IPS-11a (cell line): ENCODE results near the gene DAB2IP.

Experiments
- H3K4me3 ChIP-seq: one replicate; pipeline ENCODE4 v1.5.1; 2013; ENCODE audit warnings: low read depth, low read length, control low read depth

Gene DAB2IP

DNA sequence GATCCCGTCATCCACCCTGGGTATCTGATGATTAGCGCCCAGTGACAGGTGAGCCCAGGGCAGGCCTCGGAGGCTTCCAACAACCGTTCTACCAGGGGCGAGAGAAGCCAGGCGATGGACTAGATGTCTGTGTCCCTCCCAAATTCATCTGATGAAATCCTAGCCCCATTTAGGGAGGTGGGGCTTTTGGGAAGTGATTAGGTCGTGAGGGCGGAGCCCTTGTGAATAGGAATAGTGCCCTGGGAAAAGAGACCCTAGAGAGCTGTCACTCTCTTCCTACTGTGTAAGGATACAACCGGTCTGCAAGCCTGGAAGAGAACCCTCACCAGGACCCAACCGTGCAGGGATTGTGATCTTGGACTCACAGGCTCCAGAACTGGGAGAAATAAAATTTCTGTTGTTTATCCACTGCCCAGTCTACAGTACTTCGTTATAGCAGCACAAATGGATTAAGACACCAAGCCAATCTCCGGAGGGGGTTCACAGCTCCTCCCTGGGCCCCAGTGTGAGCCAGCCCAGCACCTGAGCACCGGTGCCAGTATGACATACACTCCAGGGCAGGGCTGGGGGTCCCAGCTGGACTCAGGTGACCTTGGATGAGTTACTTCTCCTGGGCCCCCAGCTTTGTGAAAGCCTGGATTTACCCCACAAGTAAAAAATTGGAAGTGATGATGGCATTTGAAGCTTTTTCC lies 162.2 kb downstream of the DAB2IP start:
- no peak overlapping the region for H3K4me3 ChIP-seq

DNA sequence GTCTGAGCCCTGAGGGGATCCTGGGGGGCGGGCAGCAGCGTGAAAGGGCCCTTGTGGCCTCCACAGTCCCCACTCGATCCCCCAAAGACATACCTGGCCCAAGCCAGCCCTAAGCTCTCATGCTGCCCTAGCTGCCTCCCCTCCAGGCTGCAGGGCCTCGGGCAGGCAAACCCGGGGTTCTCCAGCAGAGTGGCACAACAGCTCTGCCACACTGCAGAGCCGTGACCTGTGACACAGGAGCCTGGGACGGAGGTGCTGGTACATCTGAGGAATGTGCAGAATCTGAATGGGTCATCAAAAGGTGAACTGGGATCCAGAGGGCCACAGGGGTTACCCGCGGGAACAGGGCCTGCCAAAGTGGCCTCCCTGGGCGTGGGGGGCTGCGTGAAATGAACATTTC lies 163.2 kb downstream of the DAB2IP start:
- no peak overlapping the region for H3K4me3 ChIP-seq

DNA sequence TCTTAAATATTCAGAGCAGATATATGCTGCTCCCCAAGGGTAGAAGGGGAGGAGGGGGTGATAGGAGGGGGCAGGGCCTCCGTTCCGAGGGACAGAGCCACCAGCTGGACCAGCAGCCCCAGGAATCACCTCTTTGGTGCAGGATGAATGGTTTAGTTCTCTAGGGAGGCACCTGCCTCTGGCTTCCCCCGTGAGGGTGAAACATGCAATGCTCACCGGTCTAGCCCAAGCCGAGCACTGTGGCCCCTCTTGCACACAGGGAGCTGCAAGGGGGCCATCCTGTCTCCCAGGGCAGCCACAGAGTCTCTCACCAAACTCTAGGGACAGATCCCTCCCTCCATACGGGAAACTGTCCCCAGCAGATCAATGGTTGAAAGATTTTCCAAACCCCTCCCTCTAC lies 163.7 kb downstream of the DAB2IP start:
- H3K4me3 ChIP-seq, result no peak overlapping the region

DNA sequence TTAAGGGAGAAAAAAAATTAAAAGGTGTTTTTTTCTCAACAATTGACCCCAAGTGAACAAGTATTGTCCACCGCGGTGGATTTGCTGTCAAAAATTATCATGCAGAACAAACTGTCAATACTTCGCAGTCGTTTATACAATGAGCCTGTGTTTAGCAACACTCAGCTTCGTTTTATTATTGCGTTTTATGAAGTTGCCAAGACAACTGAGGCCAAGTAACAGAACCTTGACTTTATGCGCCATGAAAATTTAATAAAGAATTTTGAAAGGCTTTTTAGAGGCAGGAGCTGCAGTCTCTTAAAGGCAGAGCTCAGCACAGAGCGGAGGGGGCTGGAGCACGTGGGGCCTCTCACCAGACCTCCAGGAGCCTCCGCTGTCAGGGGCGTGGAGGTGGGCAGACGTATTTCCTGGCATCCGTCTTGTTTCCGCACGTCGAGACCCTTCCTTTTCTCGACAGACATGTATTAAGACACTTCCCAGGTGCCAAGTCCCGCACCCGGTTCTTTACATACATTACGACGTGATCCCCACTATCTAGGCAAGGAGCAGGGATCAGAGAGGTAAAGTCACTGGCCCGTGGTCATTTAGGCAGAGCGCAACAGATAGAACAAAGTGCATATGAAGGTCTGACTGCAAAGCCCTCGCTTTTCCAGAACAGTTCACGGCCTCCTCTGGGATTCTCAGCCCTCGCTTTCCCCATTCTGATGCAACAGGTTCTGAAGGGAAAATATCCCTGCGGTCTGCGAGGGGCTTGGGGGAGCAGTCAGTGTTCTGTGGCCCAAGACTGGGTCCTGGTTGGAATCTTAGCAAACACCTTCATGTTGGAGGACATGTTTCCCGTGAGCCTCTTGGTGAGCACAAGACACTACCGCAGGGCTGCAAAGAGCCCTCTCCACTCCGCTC lies 164.4 kb downstream of the DAB2IP start:
- no peak overlapping the region for H3K4me3 ChIP-seq

DNA sequence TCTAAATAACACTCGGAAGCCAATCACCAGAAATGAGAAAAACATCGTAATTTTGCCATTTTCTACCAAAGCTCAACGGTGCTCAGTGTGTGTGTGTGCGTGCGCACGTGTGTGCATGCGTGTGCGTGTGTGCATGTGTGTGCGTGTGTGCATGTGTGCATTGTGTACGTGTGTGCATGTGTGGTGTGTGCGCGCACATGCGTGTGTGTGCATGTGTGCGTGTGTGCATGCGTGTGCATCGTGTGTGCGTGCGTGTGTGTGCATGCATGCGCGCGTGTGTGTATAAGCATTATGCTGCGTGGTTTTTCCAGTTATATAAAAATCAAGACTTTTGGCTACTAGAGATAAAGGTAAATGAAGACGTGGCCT lies 165.0 kb downstream of the DAB2IP start:
- no peak overlapping the region for H3K4me3 ChIP-seq

DNA sequence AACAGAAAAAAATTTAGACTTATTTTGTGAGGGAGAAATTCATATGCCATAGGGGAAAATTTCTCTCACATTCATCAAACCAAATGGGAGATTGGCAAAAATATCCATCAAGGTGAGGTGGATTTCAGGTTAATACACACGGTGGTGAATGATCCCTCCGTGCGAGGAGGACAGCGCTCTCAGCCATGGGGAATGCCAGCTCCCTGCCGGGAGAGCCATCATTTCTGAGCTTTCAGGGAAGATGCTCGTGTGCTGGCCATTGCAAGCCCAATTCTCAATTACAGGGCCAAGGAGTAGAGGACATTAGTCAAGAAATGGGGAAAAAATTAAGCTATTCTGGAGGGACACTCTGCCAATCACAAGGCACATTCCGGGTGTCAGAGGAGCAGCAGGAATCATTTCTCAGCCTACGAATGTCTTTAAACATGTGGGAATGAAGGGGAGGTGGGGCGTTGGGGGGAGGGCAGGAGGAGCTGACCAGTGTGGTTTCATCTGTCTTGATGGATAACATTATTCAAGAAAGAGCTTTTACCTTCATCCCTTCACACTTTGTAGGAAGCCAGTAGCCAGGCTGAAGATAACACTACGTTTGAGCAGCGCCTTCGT lies 165.5 kb downstream of the DAB2IP start:
- no peak overlapping the region for H3K4me3 ChIP-seq

DNA sequence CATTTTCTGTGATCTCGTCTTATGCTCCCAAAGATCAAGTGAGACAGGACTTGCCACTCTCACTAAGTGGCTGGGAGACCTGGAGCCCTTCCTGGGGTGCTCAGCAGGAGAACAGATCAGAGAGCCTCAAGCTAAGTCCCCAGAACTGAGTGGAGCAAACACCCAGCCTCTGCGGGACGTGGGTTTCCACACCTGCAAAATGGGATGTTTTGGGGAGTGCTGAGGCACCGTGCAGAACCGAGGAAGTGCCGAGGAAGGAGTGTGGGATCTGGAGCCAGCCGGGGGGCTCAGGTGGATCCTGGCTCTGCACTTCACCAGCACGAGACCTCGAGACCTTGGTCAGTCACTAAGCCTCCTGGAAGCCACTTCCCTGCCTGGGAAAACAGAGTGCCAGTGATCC lies 166.0 kb downstream of the DAB2IP start:
- no peak overlapping the region for H3K4me3 ChIP-seq

DNA sequence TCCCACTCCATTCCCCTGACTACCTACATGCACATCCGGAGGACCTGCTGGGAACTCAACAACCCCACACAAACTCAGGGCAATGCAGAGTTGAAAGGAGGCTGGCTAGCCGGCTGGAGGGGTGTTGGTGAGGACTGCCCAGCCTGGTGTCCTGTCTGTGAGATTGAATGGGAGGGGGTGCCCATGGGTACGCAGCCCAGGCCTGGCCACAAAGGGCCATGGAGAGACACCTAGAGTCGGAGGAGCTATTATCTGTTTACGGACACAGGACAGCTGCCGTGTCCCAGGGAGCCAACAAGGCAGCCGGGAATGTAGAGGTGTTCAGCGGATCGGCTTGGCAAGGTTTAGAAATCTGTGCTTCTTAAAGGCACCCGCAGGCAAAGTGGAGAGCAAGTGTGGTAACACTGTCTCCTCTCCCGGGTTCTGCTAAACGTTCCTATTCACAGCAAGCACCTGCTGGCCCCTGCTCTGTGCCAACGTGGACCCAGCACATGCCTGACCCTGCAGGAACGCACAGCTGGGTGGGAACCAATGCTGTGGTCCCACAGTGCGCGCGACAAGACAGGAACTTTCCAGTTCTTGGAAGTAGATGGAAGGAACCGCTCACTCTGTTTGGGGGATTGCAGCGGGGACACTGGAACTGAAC lies 166.7 kb downstream of the DAB2IP start:
- no peak overlapping the region for H3K4me3 ChIP-seq

DNA sequence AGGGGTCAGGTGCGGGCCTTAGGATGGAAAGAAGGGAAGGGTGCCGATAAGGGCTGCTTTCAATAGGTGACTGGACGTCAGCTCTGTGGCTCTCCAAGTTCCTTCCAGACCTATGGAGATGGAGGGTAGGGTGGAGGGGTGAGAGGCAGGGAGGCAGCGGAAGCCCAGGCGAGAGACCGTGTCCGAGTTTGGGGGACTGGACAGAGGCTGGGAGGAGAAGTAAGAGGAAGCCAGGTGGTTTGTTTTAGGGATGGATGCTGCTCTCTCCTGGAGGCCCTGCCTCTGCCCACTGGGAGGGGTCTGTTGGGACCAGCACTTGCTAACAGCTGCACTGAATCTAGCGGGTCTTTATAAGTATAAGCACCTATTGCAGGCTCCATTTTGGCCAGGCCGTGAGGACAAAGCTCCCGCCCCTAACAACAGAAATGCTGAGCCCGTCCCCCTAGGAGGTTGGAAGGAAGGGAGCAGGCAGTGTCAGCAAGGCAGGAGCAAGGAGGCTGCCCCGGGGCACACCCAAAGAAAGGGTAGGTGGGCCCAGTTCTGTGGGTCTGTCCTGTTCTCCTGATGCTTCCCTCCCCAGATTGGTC lies 167.5 kb downstream of the DAB2IP start:
- H3K4me3 ChIP-seq, result no peak overlapping the region

DNA sequence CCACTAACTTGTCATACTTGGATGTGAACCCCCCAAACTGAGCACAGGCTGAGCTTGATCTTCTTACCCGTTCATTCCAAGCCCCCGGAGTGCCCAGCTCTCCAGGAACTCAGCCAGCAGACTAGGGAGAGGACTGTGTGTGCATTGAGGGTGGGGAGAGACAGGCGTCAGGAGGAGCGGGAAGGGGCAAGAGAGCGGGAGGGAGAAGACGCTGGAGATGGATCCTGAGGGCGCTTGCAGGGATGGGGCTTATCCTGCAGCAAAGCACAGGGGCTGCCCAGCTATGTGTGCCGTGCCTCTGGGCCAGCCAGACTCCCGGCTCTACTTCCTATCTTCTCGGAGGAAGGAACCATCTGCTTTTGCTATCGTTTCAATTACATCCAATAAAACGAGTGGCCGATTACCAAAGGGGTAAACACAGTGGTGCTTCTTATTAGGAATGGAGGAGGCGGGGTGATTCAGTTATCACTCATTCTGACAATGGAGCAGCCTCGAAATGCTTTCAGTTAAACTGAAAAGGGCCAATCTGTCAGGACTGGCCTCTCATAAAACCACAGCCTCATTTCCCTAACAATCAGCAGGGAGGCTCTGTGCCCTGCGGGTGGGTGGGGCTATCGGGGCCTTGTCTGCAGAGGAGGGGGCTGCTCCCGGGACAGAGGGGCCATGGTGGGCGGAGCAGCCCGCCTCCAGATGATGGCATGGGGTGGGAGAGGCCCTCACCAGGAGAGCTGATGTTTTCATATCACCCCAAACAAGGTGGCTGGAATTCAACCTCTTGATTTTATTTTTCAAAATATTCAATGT lies 168.2 kb downstream of the DAB2IP start:
- H3K4me3 ChIP-seq, result no peak overlapping the region

DNA sequence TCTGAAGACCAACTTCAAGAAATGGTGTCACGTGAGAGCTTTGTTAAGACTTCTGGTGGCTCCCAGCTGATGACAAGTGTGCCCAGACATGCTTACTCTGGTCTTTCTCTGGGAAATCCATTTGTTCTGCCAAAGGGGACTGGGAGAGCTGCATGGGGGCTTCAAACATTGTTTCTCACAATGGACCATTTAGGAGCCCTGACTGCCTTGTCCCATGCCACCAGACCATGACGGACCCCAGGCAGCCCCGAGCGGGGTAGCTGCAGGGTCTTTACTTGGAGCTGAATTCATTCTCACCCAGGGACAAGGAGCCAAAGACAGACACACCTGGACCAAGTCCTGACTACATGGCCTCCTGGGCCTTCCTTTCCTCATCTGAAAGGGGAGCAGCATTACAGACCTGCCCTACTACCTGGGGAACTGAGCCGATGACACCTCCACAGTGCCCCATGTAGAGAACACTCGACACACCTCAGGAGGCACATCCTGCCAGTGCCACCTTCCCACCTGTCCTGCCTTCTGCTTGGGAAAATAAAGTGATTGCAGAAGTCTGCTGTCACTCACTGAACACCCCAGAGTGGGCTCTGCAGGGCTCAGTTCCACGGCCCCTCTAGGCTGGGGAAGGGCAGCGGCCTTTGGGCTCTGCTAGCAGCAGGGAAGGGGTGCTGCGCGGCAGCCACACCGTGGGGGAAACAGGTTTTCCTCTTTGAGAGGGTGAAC lies 169.0 kb downstream of the DAB2IP start:
- H3K4me3 ChIP-seq, result no peak overlapping the region

DNA sequence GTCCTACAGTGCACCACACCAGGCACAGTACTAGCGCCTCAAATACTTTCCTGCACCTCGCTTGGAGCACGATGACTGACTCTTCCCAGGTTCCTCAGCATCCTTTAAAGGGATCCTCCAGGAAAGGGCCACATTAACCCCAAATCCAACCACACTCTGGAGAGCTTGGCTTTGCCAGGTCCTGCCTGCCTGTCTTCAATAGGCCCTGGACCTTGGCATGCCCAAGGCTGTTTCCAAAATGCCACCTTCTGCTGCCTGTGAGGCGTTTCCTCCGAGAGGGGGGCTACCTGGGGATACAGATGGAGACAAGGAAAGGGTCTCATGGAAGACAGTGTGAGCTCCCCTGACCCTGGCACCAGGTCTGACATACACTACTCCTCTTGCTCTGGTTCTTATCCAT lies 169.9 kb downstream of the DAB2IP start:
- no peak overlapping the region for H3K4me3 ChIP-seq

DNA sequence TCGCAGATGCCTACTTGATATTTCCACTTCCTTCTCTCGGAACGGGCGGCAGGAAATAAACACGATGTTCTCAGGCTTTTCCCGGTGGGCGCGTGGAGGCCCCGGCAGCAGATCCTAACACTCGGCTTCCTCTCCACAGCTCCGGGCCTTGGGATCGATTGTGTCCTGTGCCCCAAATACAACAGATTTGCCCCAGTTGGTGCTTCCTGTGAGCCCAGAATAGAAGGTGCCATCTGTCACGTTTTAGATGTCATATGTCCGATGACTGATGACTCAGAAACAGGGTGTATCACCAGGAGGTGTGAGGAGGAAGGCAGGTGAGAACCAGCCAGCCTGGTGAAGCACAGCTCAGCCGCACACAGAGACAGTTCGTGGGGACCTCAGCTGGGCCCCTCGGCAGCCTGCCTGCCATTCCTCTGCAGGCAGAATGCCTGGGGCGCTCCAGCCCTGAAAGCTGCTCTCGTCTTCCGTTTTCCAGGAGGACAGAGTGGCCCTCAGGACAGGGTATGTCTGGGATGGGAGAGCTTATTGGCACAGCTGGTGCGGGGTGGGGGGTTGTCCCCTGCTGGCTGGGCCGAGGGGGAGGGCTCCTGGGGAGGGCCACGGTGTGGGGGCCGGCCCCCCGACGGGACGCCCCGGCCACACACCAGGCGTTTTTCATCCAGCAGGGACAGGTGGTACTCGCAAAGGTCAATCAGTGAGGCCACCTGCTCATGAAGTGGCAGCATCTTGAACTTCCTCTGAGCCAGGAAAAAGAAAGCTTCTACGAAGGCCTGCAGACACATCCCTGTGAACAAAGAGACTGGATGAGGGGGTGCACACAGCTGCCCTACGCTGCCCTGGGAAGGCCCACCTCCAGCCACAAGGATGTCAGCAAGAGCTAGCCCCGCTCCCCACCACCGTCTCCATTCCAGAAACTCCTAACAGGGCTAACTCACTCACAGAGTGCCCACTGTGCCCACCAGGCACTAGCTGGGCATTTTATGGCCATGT lies 171.0 kb downstream of the DAB2IP start:
- no peak overlapping the region for H3K4me3 ChIP-seq

DNA sequence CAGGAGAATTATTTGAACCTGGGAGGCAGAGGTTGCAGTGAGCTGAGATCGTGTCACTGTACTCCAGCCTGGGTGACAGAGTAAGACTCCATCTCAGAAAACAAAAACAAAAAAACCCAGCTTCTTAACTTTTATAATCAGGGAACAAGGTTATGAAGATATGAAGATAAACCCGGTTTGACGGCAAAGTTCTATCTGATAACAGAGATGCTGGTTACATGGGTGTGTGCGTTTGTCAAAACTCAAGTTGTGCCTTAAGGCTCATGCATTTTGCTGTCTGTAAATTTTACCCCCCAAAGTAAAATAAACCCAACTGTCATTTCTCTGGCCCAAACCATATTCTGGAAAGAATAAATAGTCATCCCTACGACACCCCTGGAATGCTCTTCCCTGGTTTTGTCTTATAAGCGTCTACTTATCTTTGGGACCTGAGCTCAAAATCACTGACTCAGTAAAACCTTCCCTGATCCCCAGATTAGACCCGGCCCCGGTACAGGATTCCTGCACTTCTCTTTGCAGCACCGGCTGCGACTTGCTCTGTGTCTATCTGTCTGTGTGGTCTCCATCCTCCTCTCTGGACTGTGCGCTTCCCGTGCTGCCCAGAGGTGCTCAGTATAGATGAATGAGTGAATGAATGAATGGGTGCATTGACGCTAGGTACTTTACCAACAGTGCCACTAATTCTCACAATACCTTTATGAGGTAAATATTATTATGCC lies 172.2 kb downstream of the DAB2IP start:
- no peak overlapping the region for H3K4me3 ChIP-seq

DNA sequence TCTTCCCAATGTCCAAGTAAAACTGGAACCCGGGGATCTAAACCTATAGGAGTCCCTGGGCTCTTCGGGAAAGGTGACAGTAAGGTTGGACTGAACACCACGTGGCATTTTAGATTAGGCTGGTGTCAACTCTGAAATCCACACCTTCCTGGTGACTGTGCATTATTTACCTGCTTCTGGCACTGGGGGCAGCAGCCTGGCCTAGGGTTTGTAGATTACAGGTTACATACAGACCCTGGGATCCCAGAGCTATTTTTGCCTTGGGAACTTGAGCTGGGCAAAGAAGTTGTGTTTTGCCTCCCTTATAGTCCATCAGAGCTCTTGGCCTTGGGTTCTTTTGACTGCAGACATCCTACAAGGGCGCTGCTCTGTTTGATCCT lies 173.2 kb downstream of the DAB2IP start:
- no peak overlapping the region for H3K4me3 ChIP-seq

DNA sequence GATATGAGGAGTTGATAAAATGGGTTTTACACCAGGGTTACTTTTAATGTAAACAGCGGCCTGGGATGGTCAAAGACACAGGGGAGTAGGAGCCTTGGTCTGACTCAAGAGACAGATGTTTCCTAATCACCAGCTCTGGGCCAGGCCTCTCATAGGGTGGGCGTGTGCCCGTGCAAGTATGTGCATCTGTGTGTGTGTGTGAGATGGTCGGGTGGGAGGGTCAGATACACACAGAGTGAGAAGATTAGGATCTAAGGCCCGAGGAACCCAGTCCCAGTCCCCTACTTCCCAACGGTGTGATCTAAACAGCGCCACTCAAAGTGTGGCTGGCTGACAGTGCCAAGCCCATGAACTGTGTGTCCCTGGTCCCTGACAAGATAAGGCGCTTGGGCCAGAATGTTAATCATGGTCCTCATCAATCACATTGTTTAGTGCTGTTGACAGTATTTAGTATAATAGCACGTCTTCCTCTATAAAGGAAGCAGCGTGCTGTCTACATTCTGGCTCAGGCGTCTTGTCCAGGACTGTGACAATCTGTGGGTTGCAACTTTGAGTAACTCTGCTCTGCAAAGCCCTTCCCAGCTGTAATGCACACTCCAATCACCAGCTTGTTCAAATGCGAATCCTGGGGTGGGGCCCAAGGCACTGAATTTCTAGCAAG lies 173.7 kb downstream of the DAB2IP start:
- no peak overlapping the region for H3K4me3 ChIP-seq

DNA sequence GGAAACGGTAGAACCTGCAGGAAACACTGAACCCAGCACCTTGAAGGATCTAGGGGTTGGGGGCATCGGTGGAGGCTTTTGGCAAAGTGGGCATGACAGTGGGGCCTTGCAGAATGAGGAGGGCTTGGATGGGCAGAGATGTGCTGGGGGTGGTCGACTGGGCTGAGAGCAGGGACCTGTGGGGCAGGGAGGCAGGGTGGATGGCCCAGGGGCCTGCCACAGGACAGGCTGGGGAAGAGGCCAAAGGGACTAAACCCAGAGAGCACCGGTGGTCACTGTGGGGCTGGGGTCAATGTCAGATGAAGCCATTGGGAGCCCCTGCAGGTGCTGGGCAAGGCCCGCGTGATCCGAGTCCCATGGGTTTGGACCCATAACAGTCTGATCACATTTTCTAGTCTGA lies 175.3 kb downstream of the DAB2IP start:
- H3K4me3 ChIP-seq, result no peak overlapping the region
